ENCODE results near the gene GRIP1. TPM values are rescaled to one million over a fixed set of nuclear protein-coding genes. Genes with fewer than 3 reads are reported as not detected.
"Not testable (repeated sequence)": the region's sequence is repeated elsewhere in the genome, so short reads cannot be mapped to it uniquely, and the experiment has no call there.

Gene GRIP1
- polyA plus RNA-seq, 4 donors: 0.54 to 5.9 (median 0.81) TPM

- Histone ChIP-seq H3K4me3 (ENCODE audit: low read depth in 1 of 3, low read length in 3 of 3) (no peak overlapping the region), H3K9me3 (ENCODE audit: control insufficient read depth in 2 of 2, insufficient read depth in 1 of 2, low read depth in 1 of 2, low read length in 1 of 2) (no peaks in the 10 kb centered on the region), H3K4me1 (ENCODE audit: control insufficient read depth in 3 of 3, insufficient read depth in 2 of 3, low read depth in 1 of 3, low read length in 2 of 3) (no peaks in the 10 kb centered on the region), H3K27me3 (ENCODE audit: control insufficient read depth in 3 of 3, insufficient read depth in 3 of 3, low read length in 3 of 3) (no peaks in the 10 kb centered on the region), H3K36me3 (ENCODE audit: control insufficient read depth in 3 of 3, insufficient read depth in 2 of 3, low read depth in 1 of 3, low read length in 3 of 3) (no peaks in the 10 kb centered on the region), H3K27ac (ENCODE audit: low read depth in 1 of 3, low read length in 2 of 3) (no peak overlapping the region)
- DNase-seq (peak in 1 of 2 donors; percentile 6), FAIRE-seq (no peak)
- WGBS, 3 donors: 48 to 75% (median 55%) methylated on average over 1 of the region's 1 CpG
These were observed 178.0 kb downstream of the GRIP1 start for GRCh38 chr12:66500841-66501240.

DNA sequence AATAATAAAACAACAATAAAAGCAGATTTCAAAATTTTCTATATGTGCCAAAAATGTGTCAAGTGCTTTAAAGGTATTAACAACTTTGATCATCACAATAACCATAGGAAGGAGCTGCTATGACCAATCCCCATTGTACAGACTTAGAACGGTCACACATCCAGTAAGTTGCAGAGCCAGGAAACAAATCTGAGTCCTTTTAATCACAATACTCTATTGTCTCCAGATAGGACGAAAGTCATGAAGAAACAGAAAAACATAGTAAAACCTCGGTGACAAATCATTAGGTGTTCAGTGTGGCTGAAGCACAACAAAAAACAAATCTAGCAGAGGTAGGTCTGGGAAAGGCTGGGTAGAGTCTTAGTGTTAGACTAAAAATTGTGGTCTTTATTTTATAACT, 178.8 kb downstream of the GRIP1 start:
- no peaks in the 10 kb centered on the region for H3K27me3 ChIP-seq (ENCODE audit: control insufficient read depth in 3 of 3, insufficient read depth in 3 of 3, low read length in 3 of 3)
- FAIRE-seq (no peak), DNase-seq (no peak)
- no peaks in the 10 kb centered on the region for H3K9me3 ChIP-seq (ENCODE audit: control insufficient read depth in 2 of 2, insufficient read depth in 1 of 2, low read depth in 1 of 2, low read length in 1 of 2)
- H3K4me1 ChIP-seq (ENCODE audit: control insufficient read depth in 3 of 3, insufficient read depth in 2 of 3, low read depth in 1 of 3, low read length in 2 of 3): no peaks in the 10 kb centered on the region
- H3K27ac ChIP-seq (ENCODE audit: low read depth in 1 of 3, low read length in 2 of 3): no peak overlapping the region
- H3K4me3 ChIP-seq (ENCODE audit: low read depth in 1 of 3, low read length in 3 of 3): no peak overlapping the region
- WGBS, 3 donors: 72 to 83% (median 81%) methylated on average over 3 of the region's 3 CpGs
- no peaks in the 10 kb centered on the region for H3K36me3 ChIP-seq (ENCODE audit: control insufficient read depth in 3 of 3, insufficient read depth in 2 of 3, low read depth in 1 of 3, low read length in 3 of 3)

DNA sequence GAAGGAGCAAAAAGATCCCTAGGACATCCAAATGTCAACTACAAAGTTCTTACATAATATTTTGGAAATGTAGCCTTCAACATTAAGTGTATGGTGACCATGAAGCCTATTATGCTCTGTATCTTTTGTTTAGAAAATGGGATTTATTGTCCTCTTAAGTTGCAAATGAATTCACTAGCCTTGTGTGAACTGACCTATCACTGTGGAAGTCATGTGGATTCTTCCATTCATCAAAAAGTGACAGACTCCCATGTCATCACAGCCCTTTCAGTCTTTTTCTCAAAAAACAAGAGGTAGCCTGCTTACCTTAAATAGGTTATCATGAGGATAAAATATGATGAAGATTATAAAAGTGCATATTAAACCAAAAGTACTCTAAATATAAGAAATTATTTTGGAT, 179.9 kb downstream of the GRIP1 start:
- no peak for DNase-seq
- FAIRE-seq: no peak
- H3K27me3 ChIP-seq (ENCODE audit: control insufficient read depth in 3 of 3, insufficient read depth in 3 of 3, low read length in 3 of 3): no peaks in the 10 kb centered on the region
- H3K36me3 ChIP-seq (ENCODE audit: control insufficient read depth in 3 of 3, insufficient read depth in 2 of 3, low read depth in 1 of 3, low read length in 3 of 3): no peaks in the 10 kb centered on the region
- H3K4me1 ChIP-seq (ENCODE audit: control insufficient read depth in 3 of 3, insufficient read depth in 2 of 3, low read depth in 1 of 3, low read length in 2 of 3): no peaks in the 10 kb centered on the region
- H3K27ac ChIP-seq (ENCODE audit: low read depth in 1 of 3, low read length in 2 of 3): no peak overlapping the region
- H3K4me3 ChIP-seq (ENCODE audit: low read depth in 1 of 3, low read length in 3 of 3): no peak overlapping the region
- no peaks in the 10 kb centered on the region for H3K9me3 ChIP-seq (ENCODE audit: control insufficient read depth in 2 of 2, insufficient read depth in 1 of 2, low read depth in 1 of 2, low read length in 1 of 2)

DNA sequence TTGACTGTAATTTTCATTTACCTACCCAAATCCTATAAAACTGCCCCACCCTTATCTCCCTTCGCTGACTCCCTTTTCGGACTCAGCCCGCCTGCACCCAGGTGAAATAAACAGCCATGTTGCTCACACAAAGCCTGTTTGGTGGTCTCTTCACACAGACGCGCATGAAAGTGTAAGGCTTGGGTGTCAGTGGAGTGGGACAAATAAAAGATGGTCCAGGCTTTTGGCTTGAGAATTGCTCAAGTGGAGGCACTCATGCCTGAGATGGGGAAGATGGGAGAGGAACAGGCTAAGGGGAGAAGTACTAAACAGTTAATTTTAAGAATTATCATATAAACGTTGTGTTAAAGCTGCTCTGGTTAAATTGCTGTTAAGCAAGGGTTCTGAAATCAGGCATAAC, 180.8 kb downstream of the GRIP1 start:
- H3K36me3 ChIP-seq (ENCODE audit: control insufficient read depth in 3 of 3, insufficient read depth in 2 of 3, low read depth in 1 of 3, low read length in 3 of 3); DNase-seq; H3K4me1 ChIP-seq (ENCODE audit: control insufficient read depth in 3 of 3, insufficient read depth in 2 of 3, low read depth in 1 of 3, low read length in 2 of 3); H3K4me3 ChIP-seq (ENCODE audit: low read depth in 1 of 3, low read length in 3 of 3); H3K9me3 ChIP-seq (ENCODE audit: control insufficient read depth in 2 of 2, insufficient read depth in 1 of 2, low read depth in 1 of 2, low read length in 1 of 2); FAIRE-seq; H3K27ac ChIP-seq (ENCODE audit: low read depth in 1 of 3, low read length in 2 of 3); H3K27me3 ChIP-seq (ENCODE audit: control insufficient read depth in 3 of 3, insufficient read depth in 3 of 3, low read length in 3 of 3): not testable (repeated sequence)
- 76 to 79% (median 76%) methylated on average over 6 of the region's 6 CpGs for WGBS, 3 donors

GRCh38 chr12:66497008-66497897, 181.6 kb downstream of the GRIP1 start:
- Histone ChIP-seq H3K9me3 (ENCODE audit: control insufficient read depth in 2 of 2, insufficient read depth in 1 of 2, low read depth in 1 of 2, low read length in 1 of 2) (no peaks in the 10 kb centered on the region), H3K4me3 (ENCODE audit: low read depth in 1 of 3, low read length in 3 of 3) (no peak overlapping the region), H3K36me3 (ENCODE audit: control insufficient read depth in 3 of 3, insufficient read depth in 2 of 3, low read depth in 1 of 3, low read length in 3 of 3) (no peaks in the 10 kb centered on the region), H3K27me3 (ENCODE audit: control insufficient read depth in 3 of 3, insufficient read depth in 3 of 3, low read length in 3 of 3) (no peaks in the 10 kb centered on the region), H3K27ac (ENCODE audit: low read depth in 1 of 3, low read length in 2 of 3) (no peak overlapping the region), H3K4me1 (ENCODE audit: control insufficient read depth in 3 of 3, insufficient read depth in 2 of 3, low read depth in 1 of 3, low read length in 2 of 3) (no peaks in the 10 kb centered on the region)
- WGBS, 3 donors: 84 to 89% (median 85%) methylated on average over 6 to 8 of the region's 8 CpGs
- FAIRE-seq (no peak), DNase-seq (no peak)

- H3K9me3 ChIP-seq (ENCODE audit: control insufficient read depth in 2 of 2, insufficient read depth in 1 of 2, low read depth in 1 of 2, low read length in 1 of 2): no peaks in the 10 kb centered on the region
- H3K27me3 ChIP-seq (ENCODE audit: control insufficient read depth in 3 of 3, insufficient read depth in 3 of 3, low read length in 3 of 3): no peaks in the 10 kb centered on the region
- no peak overlapping the region for H3K4me3 ChIP-seq (ENCODE audit: low read depth in 1 of 3, low read length in 3 of 3)
- H3K36me3 ChIP-seq (ENCODE audit: control insufficient read depth in 3 of 3, insufficient read depth in 2 of 3, low read depth in 1 of 3, low read length in 3 of 3): no peaks in the 10 kb centered on the region
- WGBS, 3 donors: 19 to 30% (median 22%) methylated on average over 1 of the region's 1 CpG
- no peaks in the 10 kb centered on the region for H3K4me1 ChIP-seq (ENCODE audit: control insufficient read depth in 3 of 3, insufficient read depth in 2 of 3, low read depth in 1 of 3, low read length in 2 of 3)
- FAIRE-seq (no peak), DNase-seq (no peak)
- no peak overlapping the region for H3K27ac ChIP-seq (ENCODE audit: low read depth in 1 of 3, low read length in 2 of 3)
These were observed 182.3 kb downstream of the GRIP1 start for GRCh38 chr12:66496595-66496994.

DNA sequence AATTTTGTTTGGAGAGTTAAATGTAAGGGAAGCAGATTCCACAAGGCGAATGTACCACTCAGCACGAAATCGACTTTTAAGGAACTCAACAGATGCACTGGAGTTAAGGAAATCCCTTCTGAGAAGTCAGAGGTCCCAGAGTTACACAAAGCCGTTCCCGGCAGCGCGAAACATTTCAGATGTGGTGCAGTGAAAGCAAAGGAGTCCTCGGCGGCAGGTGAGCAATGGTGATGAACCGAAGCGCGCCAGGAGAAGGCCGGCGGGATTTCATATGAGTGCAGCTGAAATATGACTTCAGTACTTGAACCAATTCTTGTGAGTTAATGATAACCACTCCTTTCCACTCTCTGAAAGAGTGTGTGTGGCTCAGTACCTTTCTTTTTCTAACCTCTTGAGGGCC, 183.2 kb downstream of the GRIP1 start:
- 93 to 96% (median 93%) methylated on average over 14 of the region's 14 CpGs for WGBS, 3 donors
- Histone ChIP-seq H3K9me3 (ENCODE audit: control insufficient read depth in 2 of 2, insufficient read depth in 1 of 2, low read depth in 1 of 2, low read length in 1 of 2) (no peaks in the 10 kb centered on the region), H3K4me3 (ENCODE audit: low read depth in 1 of 3, low read length in 3 of 3) (no peak overlapping the region), H3K27ac (ENCODE audit: low read depth in 1 of 3, low read length in 2 of 3) (no peak overlapping the region), H3K27me3 (ENCODE audit: control insufficient read depth in 3 of 3, insufficient read depth in 3 of 3, low read length in 3 of 3) (no peaks in the 10 kb centered on the region), H3K36me3 (ENCODE audit: control insufficient read depth in 3 of 3, insufficient read depth in 2 of 3, low read depth in 1 of 3, low read length in 3 of 3) (no peaks in the 10 kb centered on the region), H3K4me1 (ENCODE audit: control insufficient read depth in 3 of 3, insufficient read depth in 2 of 3, low read depth in 1 of 3, low read length in 2 of 3) (no peaks in the 10 kb centered on the region)
- DNase-seq (no peak), FAIRE-seq (no peak)

GRCh38 chr12:66493819-66494218, 185.1 kb downstream of the GRIP1 start:
- Histone ChIP-seq H3K27ac (ENCODE audit: low read depth in 1 of 3, low read length in 2 of 3) (no peak overlapping the region), H3K4me1 (ENCODE audit: control insufficient read depth in 3 of 3, insufficient read depth in 2 of 3, low read depth in 1 of 3, low read length in 2 of 3) (no peaks in the 10 kb centered on the region), H3K9me3 (ENCODE audit: control insufficient read depth in 2 of 2, insufficient read depth in 1 of 2, low read depth in 1 of 2, low read length in 1 of 2) (no peaks in the 10 kb centered on the region), H3K36me3 (ENCODE audit: control insufficient read depth in 3 of 3, insufficient read depth in 2 of 3, low read depth in 1 of 3, low read length in 3 of 3) (no peaks in the 10 kb centered on the region), H3K4me3 (ENCODE audit: low read depth in 1 of 3, low read length in 3 of 3) (no peak overlapping the region), H3K27me3 (ENCODE audit: control insufficient read depth in 3 of 3, insufficient read depth in 3 of 3, low read length in 3 of 3) (no peaks in the 10 kb centered on the region)
- FAIRE-seq (no peak), DNase-seq (no peak)

DNA sequence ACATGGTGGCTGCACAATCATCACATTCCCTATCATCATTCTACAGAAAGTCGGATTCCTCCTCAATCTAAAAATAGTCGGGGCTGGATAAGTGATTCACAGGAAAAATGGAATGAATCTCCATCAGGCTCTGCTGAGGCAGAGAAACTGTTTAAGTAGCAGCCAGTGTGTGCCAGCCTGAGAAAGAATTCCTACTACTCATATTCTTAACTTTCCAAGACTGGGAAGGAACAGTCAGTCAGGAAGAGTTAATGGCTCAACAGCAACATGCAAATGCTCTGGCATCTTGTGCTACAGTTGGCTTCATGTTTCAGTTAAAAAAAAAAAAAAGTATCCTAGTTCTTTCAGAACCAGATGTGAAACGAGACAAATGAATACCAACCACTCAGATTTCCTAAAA, 187.0 kb downstream of the GRIP1 start:
- DNase-seq: no peak
- no peaks in the 10 kb centered on the region for H3K4me1 ChIP-seq (ENCODE audit: control insufficient read depth in 3 of 3, insufficient read depth in 2 of 3, low read depth in 1 of 3, low read length in 2 of 3)

More for the DNA sequence above, 187.0 kb downstream of the GRIP1 start:
- H3K27me3 ChIP-seq (ENCODE audit: control insufficient read depth in 3 of 3, insufficient read depth in 3 of 3, low read length in 3 of 3): no peaks in the 10 kb centered on the region
- no peak overlapping the region for H3K27ac ChIP-seq (ENCODE audit: low read depth in 1 of 3, low read length in 2 of 3)
- H3K36me3 ChIP-seq (ENCODE audit: control insufficient read depth in 3 of 3, insufficient read depth in 2 of 3, low read depth in 1 of 3, low read length in 3 of 3): no peaks in the 10 kb centered on the region
- no peak overlapping the region for H3K4me3 ChIP-seq (ENCODE audit: low read depth in 1 of 3, low read length in 3 of 3)
- no peaks in the 10 kb centered on the region for H3K9me3 ChIP-seq (ENCODE audit: control insufficient read depth in 2 of 2, insufficient read depth in 1 of 2, low read depth in 1 of 2, low read length in 1 of 2)
- WGBS, 3 donors: 63 to 79% (median 76%) methylated on average over 3 of the region's 3 CpGs
- FAIRE-seq: no peak
